ENCODE measurements around the gene DRD1.
"Not testable (repeated sequence)": the region's sequence is repeated elsewhere in the genome, so short reads cannot be mapped to it uniquely, and the experiment has no call there.

DRD1 gene

GRCh38 chr5:175424594-175424993 is 19.4 kb downstream of the DRD1 start:
- not testable (repeated sequence) for FAIRE-seq

DNA sequence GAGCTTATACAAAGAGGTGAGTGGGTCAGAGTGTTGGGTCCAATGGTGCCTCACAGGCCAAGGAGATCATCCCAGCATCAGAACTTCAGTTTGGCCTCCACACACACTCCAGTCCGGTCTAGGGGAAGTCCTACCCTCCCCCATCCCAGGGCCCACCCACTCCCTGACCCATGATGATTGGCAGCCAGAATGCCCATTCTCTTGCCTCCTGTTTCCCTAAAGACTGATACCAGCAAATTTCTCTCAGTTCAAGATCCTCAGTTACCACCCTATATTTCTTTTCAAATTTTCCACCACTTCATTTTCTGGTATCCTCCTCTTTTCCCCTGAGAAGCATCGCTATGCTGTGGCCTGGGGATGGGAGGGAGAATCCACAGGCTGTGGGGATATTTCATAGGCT is 21.9 kb downstream of the DRD1 start:
- FAIRE-seq = no peak

- FAIRE-seq = no peak
Measured at GRCh38 chr5:175420383-175420782, 23.6 kb downstream of the DRD1 start.

DNA sequence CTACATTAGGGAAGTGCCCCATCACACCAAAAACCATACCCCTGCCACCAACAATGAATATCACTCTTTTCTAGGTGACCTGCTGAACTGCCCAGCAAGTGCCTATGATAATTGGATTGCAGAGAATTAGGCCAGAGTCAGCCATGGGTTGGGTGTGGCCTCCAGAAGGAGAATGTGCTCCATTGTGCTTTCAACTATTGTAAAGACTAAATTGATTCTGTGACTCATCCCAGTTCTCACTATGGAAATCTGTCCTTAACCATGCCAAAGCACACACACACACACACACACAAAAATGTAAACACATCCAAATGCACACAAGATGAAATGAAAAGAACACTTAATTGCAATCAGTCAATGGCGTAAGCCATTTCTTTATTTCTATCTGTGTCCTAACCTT is 25.7 kb downstream of the DRD1 start:
- FAIRE-seq = no peak

DNA sequence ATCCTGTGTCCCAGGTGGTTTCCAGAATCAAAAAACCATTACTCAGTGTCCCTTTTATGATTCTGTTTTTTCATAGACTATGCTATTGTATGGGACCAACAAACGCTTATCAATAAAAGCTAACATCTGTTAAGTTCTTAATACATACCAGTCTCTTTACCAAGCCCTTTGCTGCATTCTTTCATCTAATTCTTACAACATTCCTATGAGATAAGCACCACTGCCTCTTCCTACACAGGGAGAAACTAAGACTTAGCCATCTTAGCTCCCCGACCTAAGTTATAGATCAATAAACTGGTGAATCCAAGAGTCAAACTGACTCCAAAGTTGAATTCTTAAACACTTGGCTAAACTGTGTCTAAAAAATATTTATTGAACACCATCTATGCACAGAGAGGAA is 26.6 kb downstream of the DRD1 start:
- no peak for FAIRE-seq

- no peak for FAIRE-seq
Measured at GRCh38 chr5:175415303-175415702, 28.7 kb downstream of the DRD1 start.

GRCh38 chr5:175410926-175411325 is 33.1 kb downstream of the DRD1 start:
- no peak for FAIRE-seq

- no peak for FAIRE-seq
Measured at GRCh38 chr5:175406300-175406699, 37.7 kb downstream of the DRD1 start.

GRCh38 chr5:175397590-175398297 is 46.2 kb downstream of the DRD1 start:
- FAIRE-seq = not testable (repeated sequence)

DNA sequence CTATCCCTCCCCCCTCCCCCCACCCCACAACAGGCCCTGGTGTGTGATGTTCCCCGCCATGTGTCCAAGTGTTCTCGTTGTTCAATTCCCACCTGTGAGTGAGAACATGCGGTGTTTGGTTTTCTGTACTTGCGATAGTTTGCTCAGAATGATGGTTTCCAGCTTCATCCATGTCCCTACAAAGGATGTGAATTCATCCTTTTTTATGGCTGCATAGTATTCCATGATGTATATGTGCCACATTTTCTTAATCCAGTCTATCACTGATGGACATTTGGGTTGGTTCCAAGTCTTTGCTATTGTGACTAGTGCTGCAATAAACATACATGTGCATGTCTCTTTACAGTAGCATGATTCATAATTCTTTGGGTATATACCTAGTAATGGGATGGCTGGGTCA is 48.6 kb downstream of the DRD1 start:
- not testable (repeated sequence) for FAIRE-seq

- no peak for FAIRE-seq
Measured at GRCh38 chr5:175394601-175395000, 49.4 kb downstream of the DRD1 start.

GRCh38 chr5:175393897-175394296 is 50.1 kb downstream of the DRD1 start:
- no peak for FAIRE-seq

DNA sequence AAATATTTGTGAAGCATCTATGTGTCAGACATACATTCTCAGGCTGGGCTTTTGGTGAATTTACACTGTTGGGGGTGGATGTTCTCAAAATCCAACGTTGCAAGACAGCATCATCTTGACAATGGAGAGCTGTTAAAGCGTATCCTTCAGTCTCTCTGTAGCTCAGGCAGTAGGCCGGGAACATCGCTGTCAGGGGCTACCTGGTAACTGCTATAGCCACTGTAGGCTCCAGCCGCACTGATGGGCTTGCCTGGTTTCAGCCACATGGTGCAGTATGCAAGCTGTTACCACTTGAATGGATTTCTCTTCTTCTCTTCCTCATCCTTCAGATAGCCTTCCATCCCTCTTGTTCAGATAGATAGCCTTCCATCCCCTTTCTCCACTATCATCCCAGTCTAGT is 51.7 kb downstream of the DRD1 start:
- no peak for FAIRE-seq

DNA sequence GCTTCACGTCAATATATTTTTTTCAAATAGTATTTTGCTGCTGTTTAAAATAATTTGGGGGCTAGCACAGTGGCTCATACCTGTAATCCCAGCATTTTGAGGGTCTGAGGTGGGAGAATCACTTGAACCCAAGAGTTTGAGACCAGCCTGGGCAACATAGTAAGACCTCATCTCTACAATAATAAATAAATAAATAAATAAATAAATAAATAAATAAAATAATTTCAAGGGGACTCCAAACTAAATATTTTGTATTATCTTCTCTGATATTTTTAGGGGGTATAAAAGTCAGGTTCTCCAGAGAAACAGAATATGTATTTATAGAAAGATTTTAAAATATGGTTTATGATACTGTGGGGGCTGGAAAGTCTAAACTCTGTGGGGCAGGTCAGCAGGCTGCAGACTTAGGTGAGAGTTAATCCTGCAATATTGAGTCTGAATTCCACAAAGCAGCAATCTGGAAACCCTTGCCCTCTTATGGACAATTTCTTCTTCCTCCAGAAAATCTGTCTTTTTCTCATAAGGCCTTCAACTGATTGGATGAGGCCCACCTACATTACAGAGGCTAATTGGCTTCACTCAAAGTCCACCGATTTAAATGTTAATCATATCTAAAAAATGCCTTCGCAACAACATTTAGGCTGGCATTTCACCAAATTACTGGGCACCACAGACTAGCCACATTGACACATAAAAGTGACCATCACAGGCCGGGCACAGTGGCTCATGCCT is 53.5 kb downstream of the DRD1 start:
- no peak for FAIRE-seq

Data from endometrium (tissue), 2 donors.